GM23338 (cell line): ENCODE measurements around the gene KCNAB2. TPM values are rescaled to one million over a fixed set of nuclear protein-coding genes. Genes with fewer than 3 reads are reported as not detected.

ENCODE experiments used
- ATAC-seq: fragments of 200-7000 bp; cut with Tn5 transposase; 3 replicates; pipeline ENCODE4 v1.9.1; 2020
- DNase-seq: peaks from one replicate; pipeline ENCODE4 v3.0.0-alpha.2; 2015; ENCODE audit warnings: low spot score
- H2AFZ ChIP-seq: fragments of 200-600 bp; sonication (generic); 2 replicates; pipeline ENCODE4 v1.8.0; 2016; ENCODE audit warnings: antibody characterized with exemption, mild to moderate bottlenecking, moderate library complexity
- H3F3A ChIP-seq: fragments of 200-600 bp; sonication (generic); replicated peaks from 2 replicates; pipeline ENCODE4 v1.8.0; 2017; ENCODE audit warnings: antibody characterized with exemption, mixed run types, low read depth
- H3K27ac ChIP-seq: fragments of 200-600 bp; sonication (generic); 2 replicates; pipeline ENCODE4 v1.6.1; 2016; ENCODE audit warnings: low read depth
- H3K27me3 ChIP-seq: fragments of 200-600 bp; sonication (generic); 2 replicates; pipeline ENCODE4 v1.8.0; 2016; ENCODE audit warnings: mild to moderate bottlenecking, mixed run types, moderate library complexity; ENCODE audit not compliant: insufficient read depth
- H3K36me3 ChIP-seq: fragments of 200-600 bp; sonication (generic); 2 replicates; pipeline ENCODE4 v1.8.0; 2016; ENCODE audit warnings: mild to moderate bottlenecking; ENCODE audit not compliant: insufficient read depth
- H3K4me1 ChIP-seq: fragments of 200-600 bp; sonication (generic); 2 replicates; pipeline ENCODE4 v1.8.0; 2016; ENCODE audit warnings: mild to moderate bottlenecking, moderate library complexity; ENCODE audit not compliant: insufficient read depth
- H3K4me2 ChIP-seq: fragments of 200-600 bp; sonication (generic); 2 replicates; pipeline ENCODE4 v1.7.1; 2017; ENCODE audit warnings: mixed run types
- H3K4me3 ChIP-seq: fragments of 200-600 bp; sonication (generic); 2 replicates; pipeline ENCODE4 v1.6.1; 2016; ENCODE audit warnings: mixed run types
- H3K79me2 ChIP-seq: fragments of 200-600 bp; sonication (generic); replicated peaks from 2 replicates; pipeline ENCODE4 v1.8.0; 2017; ENCODE audit warnings: mild to moderate bottlenecking; ENCODE audit not compliant: insufficient read depth
- H3K9me2 ChIP-seq: fragments of 200-600 bp; sonication (generic); 2 replicates; pipeline ENCODE4 v1.8.0; 2017; ENCODE audit not compliant: insufficient read depth
- H4K20me1 ChIP-seq: fragments of 200-600 bp; sonication (generic); replicated peaks from 2 replicates; pipeline ENCODE4 v1.8.0; 2017; ENCODE audit warnings: mild to moderate bottlenecking; ENCODE audit not compliant: insufficient read depth
- H3K27ac Mint-ChIP-seq: 2 replicates; pipeline ENCODE4 v1.8.0; 2020; ENCODE audit warnings: inconsistent platforms, mild to moderate bottlenecking, moderate library complexity, mixed read lengths
- H3K27me3 Mint-ChIP-seq: 3 replicates; pipeline ENCODE4 v1.8.0; 2022; ENCODE audit warnings: low read depth, mild to moderate bottlenecking, moderate library complexity, mixed read lengths, inconsistent platforms; ENCODE audit not compliant: insufficient read depth, poor library complexity
- H3K36me3 Mint-ChIP-seq: 3 replicates; pipeline ENCODE4 v1.8.0; 2021; ENCODE audit warnings: low read depth, mild to moderate bottlenecking, inconsistent platforms, moderate library complexity, mixed read lengths
- H3K4me1 Mint-ChIP-seq: 3 replicates; pipeline ENCODE4 v1.8.0; 2020; ENCODE audit warnings: mild to moderate bottlenecking, inconsistent platforms, mixed read lengths
- H3K4me3 Mint-ChIP-seq: 3 replicates; pipeline ENCODE4 v1.8.0; 2021; ENCODE audit warnings: moderate library complexity, mild to moderate bottlenecking, inconsistent platforms, mixed read lengths
- H3K9me3 Mint-ChIP-seq: 3 replicates; pipeline ENCODE4 v1.8.0; 2020; ENCODE audit warnings: moderate library complexity, mild to moderate bottlenecking, inconsistent platforms, mixed read lengths
- CREB1 ChIP-seq: fragments of 250-450 bp; sonication (Bioruptor Pico); IDR thresholded peaks from 2 replicates; pipeline ENCODE4 v1.5.0; 2020; ENCODE audit warnings: low read depth, mild to moderate bottlenecking, moderate library complexity
- EZH2 ChIP-seq: fragments of 200-600 bp; sonication (generic); IDR thresholded peaks from one replicate; pipeline ENCODE4 v1.8.0; 2017; ENCODE audit warnings: antibody characterized with exemption, mild to moderate bottlenecking, low read depth; ENCODE audit not compliant: unreplicated experiment
- EZH2phosphoT487 ChIP-seq: fragments of 200-600 bp; sonication (generic); IDR thresholded peaks from one replicate; pipeline ENCODE4 v1.8.1; 2018; ENCODE audit warnings: antibody characterized with exemption; ENCODE audit not compliant: unreplicated experiment
- ZNF114 ChIP-seq: fragments of 250-450 bp; sonication (Bioruptor Pico); IDR thresholded peaks from 2 replicates; pipeline ENCODE4 v1.5.0; 2020; ENCODE audit warnings: mild to moderate bottlenecking, moderate library complexity
- ZNF331 ChIP-seq: fragments of 250-450 bp; sonication (Bioruptor Pico); IDR thresholded peaks from 2 replicates; pipeline ENCODE4 v1.5.0; 2020; ENCODE audit warnings: low read depth, mild to moderate bottlenecking, moderate library complexity
- polyA plus RNA-seq: library from polyadenylated mRNA; unstranded; fragments of >200 nt; fragmentation: Nextera tagmentation; extraction: Ambion mirVana; gene quantifications from 2 replicates; pipeline ENCODE4 v1.2.1, GENCODE V29; 2016
- total RNA-seq: library from RNA; depleted of rRNA; stranded (reverse); fragments of >200 nt; shearing (Covaris generic); gene quantifications from 2 replicates; pipeline ENCODE4 v1.2.3, GENCODE V29; 2014
- TF ChIP-seq, protein P1 (sequence below), 2 experiments: fragments of 200-600 bp in 1 of 2; sonication (generic) in 1 of 2; conservative IDR thresholded peaks; 2 replicates each; pipeline versions ENCODE4 v1.5.1 to v1.6.1; 2016 to 2017; ENCODE audit warnings: antibody characterized with exemption in 2 of 2, low read depth in 2 of 2, mild to moderate bottlenecking in 2 of 2, moderate library complexity in 1 of 2
- TF ChIP-seq, protein P2 (sequence below): IDR thresholded peaks from one replicate; pipeline ENCODE4 v1.6.1; 2018; ENCODE audit warnings: antibody characterized with exemption; ENCODE audit not compliant: unreplicated experiment
- TF ChIP-seq, protein P3 (sequence below): fragments of 250-450 bp; sonication (Bioruptor Pico); IDR thresholded peaks from 2 replicates; pipeline ENCODE4 v1.5.0; 2020; ENCODE audit warnings: mild to moderate bottlenecking, moderate library complexity
- TF ChIP-seq, protein P4 (sequence below): IDR thresholded peaks from 2 replicates; pipeline ENCODE4 v1.6.1; 2016; ENCODE audit warnings: antibody characterized with exemption

Gene KCNAB2
- total and polyA plus RNA-seq, 2 experiments from 2014 or later, result 3.0 to 3.7 TPM

DNA sequence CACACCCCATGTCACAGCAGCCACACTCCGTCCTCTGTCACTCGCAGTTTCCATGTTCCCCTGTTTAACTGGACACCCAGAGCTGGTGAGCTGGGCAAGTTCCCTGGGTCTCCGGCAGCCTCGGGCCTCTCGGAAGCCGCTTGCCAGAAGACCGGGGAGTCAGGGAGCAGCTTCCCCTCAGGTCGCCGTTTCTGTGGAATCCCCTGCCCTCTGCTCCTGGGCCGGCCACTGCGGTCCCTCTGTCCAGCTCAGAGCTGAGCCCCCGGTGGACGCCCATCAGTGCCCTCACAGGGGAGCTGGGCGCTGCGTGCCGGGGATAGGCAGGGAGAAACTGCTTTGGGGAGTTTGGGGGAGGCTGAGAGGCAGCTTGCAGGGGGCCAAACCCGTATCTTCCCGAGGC lies 37.7 kb downstream of the KCNAB2 start:
- no peaks in the 10 kb centered on the region for H4K20me1 ChIP-seq
- ATAC-seq (no peak), DNase-seq (no peak)
- no peaks in the 10 kb centered on the region for H3K9me2 ChIP-seq
- no peak overlapping the region for H3K4me2 ChIP-seq
- H3K27ac ChIP-seq, result no peak overlapping the region; the same call in 1 of the 2 replicates
- H3K27ac Mint-ChIP-seq, result no peak overlapping the region; the same call in 1 of the 2 replicates
- no peak for TF ChIP-seq CREB1 (CRISPR knock-in tag)
- no peak for TF ChIP-seq EZH2
- no peak for TF ChIP-seq ZNF331 (CRISPR knock-in tag)
- no peak for TF ChIP-seq ZNF114 (CRISPR knock-in tag)
- TF ChIP-seq, protein P1, sequence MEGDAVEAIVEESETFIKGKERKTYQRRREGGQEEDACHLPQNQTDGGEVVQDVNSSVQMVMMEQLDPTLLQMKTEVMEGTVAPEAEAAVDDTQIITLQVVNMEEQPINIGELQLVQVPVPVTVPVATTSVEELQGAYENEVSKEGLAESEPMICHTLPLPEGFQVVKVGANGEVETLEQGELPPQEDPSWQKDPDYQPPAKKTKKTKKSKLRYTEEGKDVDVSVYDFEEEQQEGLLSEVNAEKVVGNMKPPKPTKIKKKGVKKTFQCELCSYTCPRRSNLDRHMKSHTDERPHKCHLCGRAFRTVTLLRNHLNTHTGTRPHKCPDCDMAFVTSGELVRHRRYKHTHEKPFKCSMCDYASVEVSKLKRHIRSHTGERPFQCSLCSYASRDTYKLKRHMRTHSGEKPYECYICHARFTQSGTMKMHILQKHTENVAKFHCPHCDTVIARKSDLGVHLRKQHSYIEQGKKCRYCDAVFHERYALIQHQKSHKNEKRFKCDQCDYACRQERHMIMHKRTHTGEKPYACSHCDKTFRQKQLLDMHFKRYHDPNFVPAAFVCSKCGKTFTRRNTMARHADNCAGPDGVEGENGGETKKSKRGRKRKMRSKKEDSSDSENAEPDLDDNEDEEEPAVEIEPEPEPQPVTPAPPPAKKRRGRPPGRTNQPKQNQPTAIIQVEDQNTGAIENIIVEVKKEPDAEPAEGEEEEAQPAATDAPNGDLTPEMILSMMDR (conservative IDR thresholded peaks at IDR 0.05; ENCODE audit: low read depth in 2 of 2), result no peak
- TF ChIP-seq, protein P2, sequence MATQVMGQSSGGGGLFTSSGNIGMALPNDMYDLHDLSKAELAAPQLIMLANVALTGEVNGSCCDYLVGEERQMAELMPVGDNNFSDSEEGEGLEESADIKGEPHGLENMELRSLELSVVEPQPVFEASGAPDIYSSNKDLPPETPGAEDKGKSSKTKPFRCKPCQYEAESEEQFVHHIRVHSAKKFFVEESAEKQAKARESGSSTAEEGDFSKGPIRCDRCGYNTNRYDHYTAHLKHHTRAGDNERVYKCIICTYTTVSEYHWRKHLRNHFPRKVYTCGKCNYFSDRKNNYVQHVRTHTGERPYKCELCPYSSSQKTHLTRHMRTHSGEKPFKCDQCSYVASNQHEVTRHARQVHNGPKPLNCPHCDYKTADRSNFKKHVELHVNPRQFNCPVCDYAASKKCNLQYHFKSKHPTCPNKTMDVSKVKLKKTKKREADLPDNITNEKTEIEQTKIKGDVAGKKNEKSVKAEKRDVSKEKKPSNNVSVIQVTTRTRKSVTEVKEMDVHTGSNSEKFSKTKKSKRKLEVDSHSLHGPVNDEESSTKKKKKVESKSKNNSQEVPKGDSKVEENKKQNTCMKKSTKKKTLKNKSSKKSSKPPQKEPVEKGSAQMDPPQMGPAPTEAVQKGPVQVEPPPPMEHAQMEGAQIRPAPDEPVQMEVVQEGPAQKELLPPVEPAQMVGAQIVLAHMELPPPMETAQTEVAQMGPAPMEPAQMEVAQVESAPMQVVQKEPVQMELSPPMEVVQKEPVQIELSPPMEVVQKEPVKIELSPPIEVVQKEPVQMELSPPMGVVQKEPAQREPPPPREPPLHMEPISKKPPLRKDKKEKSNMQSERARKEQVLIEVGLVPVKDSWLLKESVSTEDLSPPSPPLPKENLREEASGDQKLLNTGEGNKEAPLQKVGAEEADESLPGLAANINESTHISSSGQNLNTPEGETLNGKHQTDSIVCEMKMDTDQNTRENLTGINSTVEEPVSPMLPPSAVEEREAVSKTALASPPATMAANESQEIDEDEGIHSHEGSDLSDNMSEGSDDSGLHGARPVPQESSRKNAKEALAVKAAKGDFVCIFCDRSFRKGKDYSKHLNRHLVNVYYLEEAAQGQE, result no peak
- TF ChIP-seq, protein P3, sequence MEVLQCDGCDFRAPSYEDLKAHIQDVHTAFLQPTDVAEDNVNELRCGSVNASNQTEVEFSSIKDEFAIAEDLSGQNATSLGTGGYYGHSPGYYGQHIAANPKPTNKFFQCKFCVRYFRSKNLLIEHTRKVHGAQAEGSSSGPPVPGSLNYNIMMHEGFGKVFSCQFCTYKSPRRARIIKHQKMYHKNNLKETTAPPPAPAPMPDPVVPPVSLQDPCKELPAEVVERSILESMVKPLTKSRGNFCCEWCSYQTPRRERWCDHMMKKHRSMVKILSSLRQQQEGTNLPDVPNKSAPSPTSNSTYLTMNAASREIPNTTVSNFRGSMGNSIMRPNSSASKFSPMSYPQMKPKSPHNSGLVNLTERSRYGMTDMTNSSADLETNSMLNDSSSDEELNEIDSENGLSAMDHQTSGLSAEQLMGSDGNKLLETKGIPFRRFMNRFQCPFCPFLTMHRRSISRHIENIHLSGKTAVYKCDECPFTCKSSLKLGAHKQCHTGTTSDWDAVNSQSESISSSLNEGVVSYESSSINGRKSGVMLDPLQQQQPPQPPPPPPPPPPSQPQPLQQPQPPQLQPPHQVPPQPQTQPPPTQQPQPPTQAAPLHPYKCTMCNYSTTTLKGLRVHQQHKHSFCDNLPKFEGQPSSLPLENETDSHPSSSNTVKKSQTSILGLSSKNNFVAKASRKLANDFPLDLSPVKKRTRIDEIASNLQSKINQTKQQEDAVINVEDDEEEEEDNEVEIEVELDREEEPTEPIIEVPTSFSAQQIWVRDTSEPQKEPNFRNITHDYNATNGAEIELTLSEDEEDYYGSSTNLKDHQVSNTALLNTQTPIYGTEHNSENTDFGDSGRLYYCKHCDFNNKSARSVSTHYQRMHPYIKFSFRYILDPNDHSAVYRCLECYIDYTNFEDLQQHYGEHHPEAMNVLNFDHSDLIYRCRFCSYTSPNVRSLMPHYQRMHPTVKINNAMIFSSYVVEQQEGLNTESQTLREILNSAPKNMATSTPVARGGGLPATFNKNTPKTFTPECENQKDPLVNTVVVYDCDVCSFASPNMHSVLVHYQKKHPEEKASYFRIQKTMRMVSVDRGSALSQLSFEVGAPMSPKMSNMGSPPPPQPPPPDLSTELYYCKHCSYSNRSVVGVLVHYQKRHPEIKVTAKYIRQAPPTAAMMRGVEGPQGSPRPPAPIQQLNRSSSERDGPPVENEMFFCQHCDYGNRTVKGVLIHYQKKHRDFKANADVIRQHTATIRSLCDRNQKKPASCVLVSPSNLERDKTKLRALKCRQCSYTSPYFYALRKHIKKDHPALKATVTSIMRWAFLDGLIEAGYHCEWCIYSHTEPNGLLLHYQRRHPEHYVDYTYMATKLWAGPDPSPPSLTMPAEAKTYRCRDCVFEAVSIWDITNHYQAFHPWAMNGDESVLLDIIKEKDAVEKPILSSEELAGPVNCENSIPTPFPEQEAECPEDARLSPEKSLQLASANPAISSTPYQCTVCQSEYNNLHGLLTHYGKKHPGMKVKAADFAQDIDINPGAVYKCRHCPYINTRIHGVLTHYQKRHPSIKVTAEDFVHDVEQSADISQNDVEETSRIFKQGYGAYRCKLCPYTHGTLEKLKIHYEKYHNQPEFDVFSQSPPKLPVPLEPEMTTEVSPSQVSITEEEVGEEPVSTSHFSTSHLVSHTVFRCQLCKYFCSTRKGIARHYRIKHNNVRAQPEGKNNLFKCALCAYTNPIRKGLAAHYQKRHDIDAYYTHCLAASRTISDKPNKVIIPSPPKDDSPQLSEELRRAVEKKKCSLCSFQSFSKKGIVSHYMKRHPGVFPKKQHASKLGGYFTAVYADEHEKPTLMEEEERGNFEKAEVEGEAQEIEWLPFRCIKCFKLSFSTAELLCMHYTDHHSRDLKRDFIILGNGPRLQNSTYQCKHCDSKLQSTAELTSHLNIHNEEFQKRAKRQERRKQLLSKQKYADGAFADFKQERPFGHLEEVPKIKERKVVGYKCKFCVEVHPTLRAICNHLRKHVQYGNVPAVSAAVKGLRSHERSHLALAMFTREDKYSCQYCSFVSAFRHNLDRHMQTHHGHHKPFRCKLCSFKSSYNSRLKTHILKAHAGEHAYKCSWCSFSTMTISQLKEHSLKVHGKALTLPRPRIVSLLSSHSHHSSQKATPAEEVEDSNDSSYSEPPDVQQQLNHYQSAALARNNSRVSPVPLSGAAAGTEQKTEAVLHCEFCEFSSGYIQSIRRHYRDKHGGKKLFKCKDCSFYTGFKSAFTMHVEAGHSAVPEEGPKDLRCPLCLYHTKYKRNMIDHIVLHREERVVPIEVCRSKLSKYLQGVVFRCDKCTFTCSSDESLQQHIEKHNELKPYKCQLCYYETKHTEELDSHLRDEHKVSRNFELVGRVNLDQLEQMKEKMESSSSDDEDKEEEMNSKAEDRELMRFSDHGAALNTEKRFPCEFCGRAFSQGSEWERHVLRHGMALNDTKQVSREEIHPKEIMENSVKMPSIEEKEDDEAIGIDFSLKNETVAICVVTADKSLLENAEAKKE (CRISPR knock-in tag), result no peak
- no peak for TF ChIP-seq EZH2phosphoT487
- TF ChIP-seq, protein P4, sequence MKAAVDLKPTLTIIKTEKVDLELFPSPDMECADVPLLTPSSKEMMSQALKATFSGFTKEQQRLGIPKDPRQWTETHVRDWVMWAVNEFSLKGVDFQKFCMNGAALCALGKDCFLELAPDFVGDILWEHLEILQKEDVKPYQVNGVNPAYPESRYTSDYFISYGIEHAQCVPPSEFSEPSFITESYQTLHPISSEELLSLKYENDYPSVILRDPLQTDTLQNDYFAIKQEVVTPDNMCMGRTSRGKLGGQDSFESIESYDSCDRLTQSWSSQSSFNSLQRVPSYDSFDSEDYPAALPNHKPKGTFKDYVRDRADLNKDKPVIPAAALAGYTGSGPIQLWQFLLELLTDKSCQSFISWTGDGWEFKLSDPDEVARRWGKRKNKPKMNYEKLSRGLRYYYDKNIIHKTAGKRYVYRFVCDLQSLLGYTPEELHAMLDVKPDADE, result no peak
- H3K4me1 ChIP-seq, result no peaks in the 10 kb centered on the region
- 0 out of 2 replicates have a peak, but pooled peaks cover 2% of the 10 kb centered on the region for H3F3A ChIP-seq
- H3K27me3 ChIP-seq, result no peaks in the 10 kb centered on the region
- H3K36me3 ChIP-seq, result no peaks in the 10 kb centered on the region
- no peak overlapping the region for H3K4me3 ChIP-seq
- no peaks in the 10 kb centered on the region for H3K9me3 Mint-ChIP-seq
- H3K36me3 Mint-ChIP-seq, result no peaks in the 10 kb centered on the region
- no peaks in the 10 kb centered on the region for H3K79me2 ChIP-seq
- H2AFZ ChIP-seq, result no peak overlapping the region; the same call in 1 of the 2 replicates
- H3K27me3 Mint-ChIP-seq, result peaks cover 3% of the 10 kb centered on the region
- peaks cover 19% of the 10 kb centered on the region for H3K4me1 Mint-ChIP-seq
- H3K4me3 Mint-ChIP-seq, result no peak overlapping the region
